Keratinocyte (primary cell): ENCODE measurements around the gene GRM1. TPM values are rescaled to one million over a fixed set of nuclear protein-coding genes. Genes with fewer than 3 reads are reported as not detected.

Experiments used
- DNase-seq: peaks from one replicate; pipeline ENCODE4 v3.0.0-alpha.2; 2011; ENCODE audit warnings: low read depth, missing footprints, low spot score
- FAIRE-seq: peaks from 2 replicates; lab custom pipeline; 2011; peaks lifted over from hg19 to GRCh38; lab: Jason Lieb, UNC
- H2AFZ ChIP-seq: 2 replicates; pipeline ENCODE4 v1.6.0; 2012; ENCODE audit warnings: low read length, control low read depth, inconsistent platforms; ENCODE audit not compliant: control insufficient read depth
- H3K27ac ChIP-seq: 2 replicates; pipeline ENCODE4 v1.5.1; 2011; ENCODE audit warnings: low read length; ENCODE audit not compliant: control insufficient read depth, insufficient read depth
- H3K27me3 ChIP-seq: 3 replicates; pipeline ENCODE4 v1.6.0; 2011; ENCODE audit warnings: low read length; ENCODE audit not compliant: control insufficient read depth, insufficient read depth; ENCODE audit errors: extremely low read depth
- H3K36me3 ChIP-seq, 2 experiments: 2 replicates in 1 of 2; 3 replicates in 1 of 2; pipeline ENCODE4 v1.5.1; 2011; ENCODE audit warnings: low read length in 2 of 2, mild to moderate bottlenecking in 1 of 2; ENCODE audit not compliant: control insufficient read depth in 2 of 2, insufficient read depth in 2 of 2; ENCODE audit errors: extremely low read depth in 1 of 2
- H3K4me1 ChIP-seq: 3 replicates; pipeline ENCODE4 v1.5.1; 2011; ENCODE audit warnings: low read length; ENCODE audit not compliant: control insufficient read depth, insufficient read depth; ENCODE audit errors: extremely low read depth
- H3K4me2 ChIP-seq: 3 replicates; pipeline ENCODE4 v1.6.0; 2011; ENCODE audit warnings: low read depth, low read length; ENCODE audit not compliant: control insufficient read depth, insufficient read depth; ENCODE audit errors: extremely low read depth
- H3K4me3 ChIP-seq, 3 experiments: fragments of 200-600 bp in 1 of 3; sonication (generic) in 1 of 3; 2 replicates in 2 of 3; 3 replicates in 1 of 3; pipeline ENCODE4 v1.5.1; 2011 to 2016; ENCODE audit warnings: low read length in 3 of 3, mild to moderate bottlenecking in 3 of 3, control low read depth in 2 of 3, inconsistent platforms in 1 of 3, low read depth in 1 of 3, mixed read lengths in 1 of 3, mixed run types in 1 of 3, moderate library complexity in 1 of 3; ENCODE audit not compliant: control insufficient read depth in 2 of 3, insufficient read depth in 2 of 3; ENCODE audit errors: extremely low read depth in 1 of 3
- H3K79me2 ChIP-seq: 2 replicates; pipeline ENCODE4 v1.6.0; 2012; ENCODE audit warnings: low read length; ENCODE audit not compliant: control insufficient read depth, insufficient read depth
- H3K9ac ChIP-seq: 3 replicates; pipeline ENCODE4 v1.6.0; 2011; ENCODE audit warnings: low read length; ENCODE audit not compliant: control insufficient read depth, insufficient read depth; ENCODE audit errors: extremely low read depth
- H3K9me1 ChIP-seq: 3 replicates; pipeline ENCODE4 v1.6.0; 2011; ENCODE audit warnings: low read length; ENCODE audit not compliant: control insufficient read depth, insufficient read depth; ENCODE audit errors: extremely low read depth
- H3K9me3 ChIP-seq: 2 replicates; pipeline ENCODE4 v1.5.1; 2012; ENCODE audit warnings: low read depth, low read length; ENCODE audit not compliant: control insufficient read depth
- H4K20me1 ChIP-seq: 3 replicates; pipeline ENCODE4 v1.6.0; 2011; ENCODE audit warnings: low read length; ENCODE audit not compliant: control insufficient read depth, insufficient read depth; ENCODE audit errors: extremely low read depth
- EZH2 ChIP-seq: IDR thresholded peaks from one replicate; pipeline ENCODE4 v1.6.1; 2012; ENCODE audit warnings: inconsistent platforms, mild to moderate bottlenecking, low read length, moderate library complexity
- dilution Hi-C: fragments of 300-500 bp; cut with MboI; formaldehyde crosslinking; loops from one replicate; pipeline ENCODE4 v1.7.0; 2020; ENCODE audit warnings: low sequenced_read_pairs; ENCODE audit not compliant: extremely low pct_ligation_motif_present
- polyA plus RNA-seq, 5 experiments: library from polyadenylated mRNA; depleted of rRNA in 3 of 5; stranded (reverse) in 3 of 5; stranded (forward) in 1 of 5; unstranded in 1 of 5; fragments of >200 nt; gene quantifications; 1 replicate in 1 of 5; 2 replicates in 3 of 5; 3 replicates in 1 of 5; pipeline versions ENCODE4 v1.2.1 to v1.2.3, GENCODE V29; 2011 to 2012; ENCODE audit warnings: missing spikeins in 2 of 5, low read depth in 1 of 5, low replicate concordance in 1 of 5
- TF ChIP-seq, protein P1 (sequence below), 3 experiments: IDR thresholded peaks in 1 of 3; conservative IDR thresholded peaks in 1 of 3; optimal IDR thresholded peaks in 1 of 3; 2 replicates in 2 of 3; 3 replicates in 1 of 3; pipeline versions ENCODE3 to v1.5.1; 2011; ENCODE audit warnings: low read length in 3 of 3, mild to moderate bottlenecking in 3 of 3, moderate library complexity in 2 of 3, control low read depth in 1 of 3, inconsistent platforms in 1 of 3; ENCODE audit not compliant: insufficient read depth in 2 of 3; ENCODE audit errors: extremely low read depth in 1 of 3

GRM1 gene
- polyA plus RNA-seq, 1 donor (not counting 4 experiments of a cell fraction or from before 2014, with no cell fraction given): not detected

DNA sequence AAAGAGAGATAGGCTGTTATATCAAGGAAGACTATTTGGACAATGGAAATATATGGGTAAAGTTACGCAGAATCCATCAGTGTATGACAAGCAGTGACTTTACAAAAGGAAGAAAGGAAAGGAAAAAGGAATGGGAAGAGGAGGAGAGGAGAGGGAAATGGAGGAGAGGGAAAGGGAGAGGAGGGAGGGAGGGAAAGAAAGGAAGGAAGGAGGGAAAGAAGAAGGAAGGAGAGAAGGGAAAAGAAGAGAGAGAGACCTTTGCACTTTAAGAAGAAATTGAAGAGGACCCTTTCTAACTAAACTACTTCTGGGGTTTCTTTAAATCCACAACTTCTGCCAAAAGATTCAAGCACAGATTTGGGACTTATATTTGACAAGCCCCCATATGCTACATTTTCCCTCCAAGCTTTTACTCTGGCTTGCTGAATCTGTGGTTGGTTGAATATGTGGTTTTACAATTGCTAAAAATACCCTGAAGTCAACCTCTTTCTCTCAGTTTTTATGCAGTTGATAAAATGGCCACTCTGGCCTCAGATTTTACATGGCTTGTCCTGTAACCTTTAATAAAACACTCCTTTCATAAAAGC, 394.0 kb downstream of the GRM1 start:
- no peaks in the 10 kb centered on the region for H3K4me1 ChIP-seq
- no peak overlapping the region for H3K9ac ChIP-seq
- dilution Hi-C loops: no loop called here
- H2AFZ ChIP-seq: no peak overlapping the region
- no peak for DNase-seq
- no peaks in the 10 kb centered on the region for H3K27me3 ChIP-seq
- no peak overlapping the region for H3K4me2 ChIP-seq
- H3K4me3 ChIP-seq: no peak overlapping the region
- no peak overlapping the region for H3K27ac ChIP-seq
- TF ChIP-seq, protein P1, sequence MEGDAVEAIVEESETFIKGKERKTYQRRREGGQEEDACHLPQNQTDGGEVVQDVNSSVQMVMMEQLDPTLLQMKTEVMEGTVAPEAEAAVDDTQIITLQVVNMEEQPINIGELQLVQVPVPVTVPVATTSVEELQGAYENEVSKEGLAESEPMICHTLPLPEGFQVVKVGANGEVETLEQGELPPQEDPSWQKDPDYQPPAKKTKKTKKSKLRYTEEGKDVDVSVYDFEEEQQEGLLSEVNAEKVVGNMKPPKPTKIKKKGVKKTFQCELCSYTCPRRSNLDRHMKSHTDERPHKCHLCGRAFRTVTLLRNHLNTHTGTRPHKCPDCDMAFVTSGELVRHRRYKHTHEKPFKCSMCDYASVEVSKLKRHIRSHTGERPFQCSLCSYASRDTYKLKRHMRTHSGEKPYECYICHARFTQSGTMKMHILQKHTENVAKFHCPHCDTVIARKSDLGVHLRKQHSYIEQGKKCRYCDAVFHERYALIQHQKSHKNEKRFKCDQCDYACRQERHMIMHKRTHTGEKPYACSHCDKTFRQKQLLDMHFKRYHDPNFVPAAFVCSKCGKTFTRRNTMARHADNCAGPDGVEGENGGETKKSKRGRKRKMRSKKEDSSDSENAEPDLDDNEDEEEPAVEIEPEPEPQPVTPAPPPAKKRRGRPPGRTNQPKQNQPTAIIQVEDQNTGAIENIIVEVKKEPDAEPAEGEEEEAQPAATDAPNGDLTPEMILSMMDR (optimal IDR thresholded peaks at IDR 0.05 in 1 of 3, IDR thresholded peaks at IDR 0.05 in 1 of 3, conservative IDR thresholded peaks at IDR 0.05 in 1 of 3; ENCODE audit: extremely low read depth in 1 of 3, insufficient read depth in 2 of 3, low read length in 3 of 3): no peak
- no peak for TF ChIP-seq EZH2
- no peak for FAIRE-seq
- no peaks in the 10 kb centered on the region for H4K20me1 ChIP-seq
- H3K9me1 ChIP-seq: no peaks in the 10 kb centered on the region
- no peaks in the 10 kb centered on the region for H3K36me3 ChIP-seq
- H3K79me2 ChIP-seq: no peaks in the 10 kb centered on the region
- no peaks in the 10 kb centered on the region for H3K9me3 ChIP-seq

DNA sequence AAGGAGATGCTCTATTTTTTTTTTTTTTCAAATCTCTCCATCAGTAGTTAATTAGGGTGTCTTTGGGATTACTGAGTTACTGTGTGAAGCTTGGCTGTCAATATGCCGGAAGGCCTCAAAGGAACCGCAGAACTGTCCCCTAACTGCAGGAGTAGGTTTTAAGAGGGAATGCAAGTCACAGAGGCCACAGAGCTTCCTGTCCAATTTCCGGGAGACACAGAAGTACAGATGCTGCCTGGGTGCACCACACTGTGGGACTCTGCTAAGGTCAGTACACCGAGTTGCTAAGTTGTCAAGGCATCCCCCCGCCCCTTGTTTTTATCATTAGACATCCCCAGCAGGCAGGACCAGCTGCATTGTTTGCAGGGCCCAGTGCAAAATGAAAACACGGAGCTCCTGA, 394.6 kb downstream of the GRM1 start:
- H3K4me3 ChIP-seq: no peak overlapping the region
- no peak overlapping the region for H3K27ac ChIP-seq
- no peaks in the 10 kb centered on the region for H3K27me3 ChIP-seq
- H3K9ac ChIP-seq: no peak overlapping the region
- no peaks in the 10 kb centered on the region for H3K9me3 ChIP-seq
- H3K79me2 ChIP-seq: no peaks in the 10 kb centered on the region
- no peaks in the 10 kb centered on the region for H3K36me3 ChIP-seq
- DNase-seq: no peak
- no peak for FAIRE-seq
- H3K4me2 ChIP-seq: no peak overlapping the region
- no peak overlapping the region for H2AFZ ChIP-seq
- H4K20me1 ChIP-seq: no peaks in the 10 kb centered on the region
- H3K4me1 ChIP-seq: no peaks in the 10 kb centered on the region
- TF ChIP-seq, protein P1 (optimal IDR thresholded peaks at IDR 0.05 in 1 of 3, IDR thresholded peaks at IDR 0.05 in 1 of 3, conservative IDR thresholded peaks at IDR 0.05 in 1 of 3; ENCODE audit: extremely low read depth in 1 of 3, insufficient read depth in 2 of 3, low read length in 3 of 3): no peak
- no peak for TF ChIP-seq EZH2
- dilution Hi-C loops: no loop called here
- no peaks in the 10 kb centered on the region for H3K9me1 ChIP-seq
